ENCODE measurements around the gene LRG1.

DNA sequence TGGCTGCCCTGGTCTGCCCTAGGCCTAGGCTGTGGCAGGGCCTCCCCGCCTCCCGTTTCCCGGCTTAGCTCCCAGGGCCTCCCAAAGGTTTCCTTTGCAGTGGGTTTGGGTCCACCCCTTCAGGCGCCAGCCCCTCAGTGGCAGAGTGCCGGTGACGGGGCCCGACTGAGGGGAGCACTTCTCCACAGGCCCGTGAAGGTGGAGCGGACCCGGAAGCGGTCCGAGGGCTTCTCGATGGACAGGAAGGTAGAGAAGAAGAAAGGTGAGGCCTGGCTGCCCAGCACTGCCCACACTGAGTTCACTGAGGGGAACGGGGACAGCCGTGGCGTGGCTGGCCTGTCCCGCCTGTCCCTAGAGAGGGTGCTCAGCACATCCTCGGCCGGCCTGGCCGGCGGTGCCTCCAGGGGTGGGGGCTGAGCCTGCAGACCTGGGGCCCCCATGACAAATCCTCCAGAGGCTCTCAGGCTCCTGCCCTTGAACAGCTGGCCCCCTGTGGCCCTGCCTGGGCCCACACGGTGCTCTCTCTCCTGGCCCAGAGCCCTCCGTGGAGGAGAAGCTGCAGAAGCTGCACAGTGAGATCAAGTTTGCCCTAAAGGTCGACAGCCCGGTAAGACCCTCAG lies 42.0 kb downstream of the LRG1 start:
- TF ChIP-seq, protein P1, sequence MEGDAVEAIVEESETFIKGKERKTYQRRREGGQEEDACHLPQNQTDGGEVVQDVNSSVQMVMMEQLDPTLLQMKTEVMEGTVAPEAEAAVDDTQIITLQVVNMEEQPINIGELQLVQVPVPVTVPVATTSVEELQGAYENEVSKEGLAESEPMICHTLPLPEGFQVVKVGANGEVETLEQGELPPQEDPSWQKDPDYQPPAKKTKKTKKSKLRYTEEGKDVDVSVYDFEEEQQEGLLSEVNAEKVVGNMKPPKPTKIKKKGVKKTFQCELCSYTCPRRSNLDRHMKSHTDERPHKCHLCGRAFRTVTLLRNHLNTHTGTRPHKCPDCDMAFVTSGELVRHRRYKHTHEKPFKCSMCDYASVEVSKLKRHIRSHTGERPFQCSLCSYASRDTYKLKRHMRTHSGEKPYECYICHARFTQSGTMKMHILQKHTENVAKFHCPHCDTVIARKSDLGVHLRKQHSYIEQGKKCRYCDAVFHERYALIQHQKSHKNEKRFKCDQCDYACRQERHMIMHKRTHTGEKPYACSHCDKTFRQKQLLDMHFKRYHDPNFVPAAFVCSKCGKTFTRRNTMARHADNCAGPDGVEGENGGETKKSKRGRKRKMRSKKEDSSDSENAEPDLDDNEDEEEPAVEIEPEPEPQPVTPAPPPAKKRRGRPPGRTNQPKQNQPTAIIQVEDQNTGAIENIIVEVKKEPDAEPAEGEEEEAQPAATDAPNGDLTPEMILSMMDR (CRISPR knock-in tag; IDR thresholded peaks at IDR 0.05), result no peak
- TF ChIP-seq, protein P2, sequence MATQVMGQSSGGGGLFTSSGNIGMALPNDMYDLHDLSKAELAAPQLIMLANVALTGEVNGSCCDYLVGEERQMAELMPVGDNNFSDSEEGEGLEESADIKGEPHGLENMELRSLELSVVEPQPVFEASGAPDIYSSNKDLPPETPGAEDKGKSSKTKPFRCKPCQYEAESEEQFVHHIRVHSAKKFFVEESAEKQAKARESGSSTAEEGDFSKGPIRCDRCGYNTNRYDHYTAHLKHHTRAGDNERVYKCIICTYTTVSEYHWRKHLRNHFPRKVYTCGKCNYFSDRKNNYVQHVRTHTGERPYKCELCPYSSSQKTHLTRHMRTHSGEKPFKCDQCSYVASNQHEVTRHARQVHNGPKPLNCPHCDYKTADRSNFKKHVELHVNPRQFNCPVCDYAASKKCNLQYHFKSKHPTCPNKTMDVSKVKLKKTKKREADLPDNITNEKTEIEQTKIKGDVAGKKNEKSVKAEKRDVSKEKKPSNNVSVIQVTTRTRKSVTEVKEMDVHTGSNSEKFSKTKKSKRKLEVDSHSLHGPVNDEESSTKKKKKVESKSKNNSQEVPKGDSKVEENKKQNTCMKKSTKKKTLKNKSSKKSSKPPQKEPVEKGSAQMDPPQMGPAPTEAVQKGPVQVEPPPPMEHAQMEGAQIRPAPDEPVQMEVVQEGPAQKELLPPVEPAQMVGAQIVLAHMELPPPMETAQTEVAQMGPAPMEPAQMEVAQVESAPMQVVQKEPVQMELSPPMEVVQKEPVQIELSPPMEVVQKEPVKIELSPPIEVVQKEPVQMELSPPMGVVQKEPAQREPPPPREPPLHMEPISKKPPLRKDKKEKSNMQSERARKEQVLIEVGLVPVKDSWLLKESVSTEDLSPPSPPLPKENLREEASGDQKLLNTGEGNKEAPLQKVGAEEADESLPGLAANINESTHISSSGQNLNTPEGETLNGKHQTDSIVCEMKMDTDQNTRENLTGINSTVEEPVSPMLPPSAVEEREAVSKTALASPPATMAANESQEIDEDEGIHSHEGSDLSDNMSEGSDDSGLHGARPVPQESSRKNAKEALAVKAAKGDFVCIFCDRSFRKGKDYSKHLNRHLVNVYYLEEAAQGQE (IDR thresholded peaks at IDR 0.05; ENCODE audit: borderline replicate concordance in 1 of 2, low read depth in 1 of 2, low read length in 2 of 2), result no peak
- no peak for TF ChIP-seq EP300 (IDR thresholded peaks at IDR 0.05; ENCODE audit: low read depth in 2 of 2, low read length in 2 of 2)
- TF ChIP-seq EP300 (CRISPR knock-in tag; IDR thresholded peaks at IDR 0.05; ENCODE audit: borderline replicate concordance), result no peak
